OCI-LY3 (cell line): ENCODE measurements around the gene TTLL11.
"Not testable (repeated sequence)": the region's sequence is repeated elsewhere in the genome, so short reads cannot be mapped to it uniquely, and the experiment has no call there.

ENCODE experiments used
- H2AFZ ChIP-seq: fragments of 200-600, 300-600 bp; shearing (Covaris generic); 2 replicates; pipeline ENCODE4 v1.6.0; 2014; ENCODE audit warnings: antibody characterized with exemption, low read depth, low read length
- H3K27ac ChIP-seq: fragments of 200-600, 300-600 bp; sonication (generic); 2 replicates; pipeline ENCODE4 v1.5.1; 2014; ENCODE audit warnings: mild to moderate bottlenecking, low read length, moderate library complexity, mixed read lengths
- H3K27me3 ChIP-seq: fragments of 200-600, 300-600 bp; sonication (generic); 2 replicates; pipeline ENCODE4 v1.6.1; 2014; ENCODE audit warnings: low read depth, low read length, mixed read lengths
- H3K36me3 ChIP-seq: fragments of 200-600, 300-600 bp; sonication (generic); replicated peaks from 2 replicates; pipeline ENCODE3; 2014; ENCODE audit warnings: low read depth, low read length, mixed read lengths
- H3K4me1 ChIP-seq: fragments of 300-600, 200-600 bp; sonication (generic); 2 replicates; pipeline ENCODE4 v1.6.1; 2014; ENCODE audit warnings: low read length, mixed read lengths
- H3K4me2 ChIP-seq: fragments of 200-600, 300-600 bp; sonication (generic); 2 replicates; pipeline ENCODE4 v1.6.1; 2014; ENCODE audit warnings: low read length, mixed read lengths
- H3K4me3 ChIP-seq: fragments of 300-600, 200-600 bp; sonication (generic); 2 replicates; pipeline ENCODE4 v1.5.1; 2014; ENCODE audit warnings: antibody characterized with exemption, mild to moderate bottlenecking, low read length, moderate library complexity
- H3K79me2 ChIP-seq: fragments of 300-600, 200-600 bp; shearing (Covaris generic); 2 replicates; pipeline ENCODE4 v1.6.1; 2014; ENCODE audit warnings: mild to moderate bottlenecking, low read length, mixed read lengths
- H3K9ac ChIP-seq: fragments of 300-600, 200-600 bp; shearing (Covaris generic); 2 replicates; pipeline ENCODE4 v1.6.0; 2014; ENCODE audit warnings: mild to moderate bottlenecking, low read length, moderate library complexity
- H3K9me3 ChIP-seq: fragments of 200-600, 300-600 bp; shearing (Covaris generic); 2 replicates; pipeline ENCODE4 v1.6.1; 2014; ENCODE audit warnings: low read length, mixed read lengths; ENCODE audit not compliant: insufficient read depth
- H4K20me1 ChIP-seq: fragments of 200-600, 300-600 bp; sonication (generic); 2 replicates; pipeline ENCODE4 v1.6.1; 2016; ENCODE audit warnings: low read length, mixed read lengths; ENCODE audit not compliant: insufficient read depth
- CTCF ChIP-seq: fragments of 200-600, 300-600 bp; sonication (generic); IDR thresholded peaks from 2 replicates; pipeline ENCODE4 v1.5.1; 2014; ENCODE audit warnings: antibody characterized with exemption, low read length, low read depth
- EZH2phosphoT487 ChIP-seq: fragments of 200-600 bp; shearing (Covaris generic); IDR thresholded peaks from 2 replicates; pipeline ENCODE4 v1.6.1; 2018; ENCODE audit warnings: antibody characterized with exemption, mixed run types, low read depth

The TTLL11 gene

GRCh38 chr9:122118343-122119165 lies 25.4 kb upstream of the TTLL11 start:
- TF ChIP-seq CTCF (no peak), EZH2phosphoT487 (no peak)
- H3K9me3 ChIP-seq: no peaks in the 10 kb centered on the region
- H3K4me1 ChIP-seq: peaks cover 9% of the 10 kb centered on the region
- no peak overlapping the region for H3K4me2 ChIP-seq
- H3K36me3 ChIP-seq: no peaks in the 10 kb centered on the region
- H3K27me3 ChIP-seq: peaks cover 13% of the 10 kb centered on the region; the same call in 1 of the 2 replicates
- no peak overlapping the region for H3K27ac ChIP-seq
- H3K9ac ChIP-seq: no peak overlapping the region
- no peak overlapping the region for H3K4me3 ChIP-seq
- no peak overlapping the region for H2AFZ ChIP-seq
- no peaks in the 10 kb centered on the region for H4K20me1 ChIP-seq
- no peaks in the 10 kb centered on the region for H3K79me2 ChIP-seq

GRCh38 chr9:122117241-122117640 lies 24.1 kb upstream of the TTLL11 start:
- not testable (repeated sequence) for H2AFZ ChIP-seq, H3K79me2 ChIP-seq, H3K9me3 ChIP-seq, H3K36me3 ChIP-seq, H3K27ac ChIP-seq, H3K9ac ChIP-seq, H3K4me2 ChIP-seq, H3K4me3 ChIP-seq, H3K4me1 ChIP-seq, H4K20me1 ChIP-seq
- peaks cover 13% of the 10 kb centered on the region; the same call in 1 of the 2 replicates for H3K27me3 ChIP-seq

- TF ChIP-seq CTCF (no peak), EZH2phosphoT487 (no peak)
- Histone ChIP-seq H3K4me2 (no peak overlapping the region), H3K4me3 (no peak overlapping the region), H3K36me3 (no peaks in the 10 kb centered on the region), H3K9ac (no peak overlapping the region), H3K79me2 (no peaks in the 10 kb centered on the region), H3K4me1 (no peaks in the 10 kb centered on the region), H4K20me1 (no peaks in the 10 kb centered on the region), H3K27me3 (peaks cover 13% of the 10 kb centered on the region; the same call in 1 of the 2 replicates), H2AFZ (no peak overlapping the region), H3K9me3 (no peaks in the 10 kb centered on the region), H3K27ac (no peak overlapping the region)
Observed at GRCh38 chr9:122116448-122117173, 23.5 kb upstream of the TTLL11 start.

- H3K27me3 ChIP-seq: peaks cover 13% of the 10 kb centered on the region; the same call in 1 of the 2 replicates
- H3K4me1 ChIP-seq: no peaks in the 10 kb centered on the region
- H3K9me3 ChIP-seq: no peaks in the 10 kb centered on the region
- no peak overlapping the region for H3K9ac ChIP-seq
- H3K36me3 ChIP-seq: no peaks in the 10 kb centered on the region
- no peak overlapping the region for H2AFZ ChIP-seq
- no peak overlapping the region for H3K4me2 ChIP-seq
- no peak overlapping the region for H3K27ac ChIP-seq
- no peaks in the 10 kb centered on the region for H4K20me1 ChIP-seq
- H3K79me2 ChIP-seq: no peaks in the 10 kb centered on the region
- H3K4me3 ChIP-seq: no peak overlapping the region
- TF ChIP-seq CTCF: no peak
- TF ChIP-seq EZH2phosphoT487: no peak
Observed at GRCh38 chr9:122116040-122116439, 22.9 kb upstream of the TTLL11 start.
